Common myeloid progenitor, CD34-positive (primary cell): Measurements from ENCODE around the gene PDE7B.

Source experiments
- CTCF ChIA-PET: fragments of 350-600 bp; sonication (Branson Sonifier 250); formaldehyde crosslinking; loops from one replicate; lab custom pipeline; 2021; ENCODE audit warnings: antibody characterized with exemption; lab: Charles Lee
- POLR2A ChIA-PET: fragments of 350-600 bp; sonication (Branson Sonifier 250); formaldehyde crosslinking; loops from one replicate; lab custom pipeline; 2021; ENCODE audit warnings: antibody characterized with exemption; lab: Charles Lee
- DNase-seq, 3 donors: peaks; one replicate each; pipeline versions ENCODE4 v3.0.0 to v3.0.0-alpha.2; 2013
- H3K27ac ChIP-seq, 2 experiments: 1 replicate in 1 of 2; 2 replicates in 1 of 2; pipeline ENCODE4 v1.7.0; 2013; ENCODE audit warnings: inconsistent platforms in 2 of 2, low read length in 2 of 2, mild to moderate bottlenecking in 2 of 2, low read depth in 1 of 2, moderate library complexity in 1 of 2; ENCODE audit not compliant: severe bottlenecking in 2 of 2, insufficient read depth in 1 of 2, poor library complexity in 1 of 2
- H3K27me3 ChIP-seq, 5 experiments: replicated peaks in 2 of 5; 1 replicate in 3 of 5; 2 replicates in 2 of 5; pipeline versions ENCODE4 v1.6.1 to v1.7.0; 2013; ENCODE audit warnings: low read length in 4 of 5, mild to moderate bottlenecking in 2 of 5, moderate library complexity in 2 of 5, inconsistent platforms in 1 of 5; ENCODE audit not compliant: insufficient read depth in 5 of 5, control insufficient read depth in 4 of 5
- H3K36me3 ChIP-seq, 4 experiments: 1 replicate in 2 of 4; 2 replicates in 2 of 4; pipeline versions ENCODE4 v1.6.1 to v1.7.0; 2013; ENCODE audit warnings: low read length in 3 of 4, control low read depth in 1 of 4, mild to moderate bottlenecking in 1 of 4; ENCODE audit not compliant: control insufficient read depth in 4 of 4, insufficient read depth in 4 of 4
- H3K4me1 ChIP-seq, 4 experiments: 1 replicate in 3 of 4; 2 replicates in 1 of 4; pipeline versions ENCODE4 v1.6.1 to v1.7.1; 2013; ENCODE audit warnings: low read length in 3 of 4, mild to moderate bottlenecking in 3 of 4, control low read depth in 1 of 4, inconsistent platforms in 1 of 4, moderate library complexity in 1 of 4; ENCODE audit not compliant: control insufficient read depth in 4 of 4, insufficient read depth in 4 of 4; ENCODE audit errors: control extremely low read depth in 1 of 4
- H3K4me3 ChIP-seq, 7 experiments: 1 replicate in 4 of 7; 2 replicates in 3 of 7; pipeline versions ENCODE4 v1.5.1 to v1.7.0; 2013; ENCODE audit warnings: mild to moderate bottlenecking in 7 of 7, low read length in 6 of 7, moderate library complexity in 6 of 7, inconsistent platforms in 2 of 7, low read depth in 2 of 7, control low read depth in 1 of 7; ENCODE audit not compliant: insufficient read depth in 4 of 7, control insufficient read depth in 1 of 7; ENCODE audit errors: extremely low read depth in 1 of 7
- H3K9me3 ChIP-seq, 5 experiments: 1 replicate in 4 of 5; 2 replicates in 1 of 5; pipeline versions ENCODE4 v1.6.1 to v1.7.1; 2013; ENCODE audit warnings: low read length in 4 of 5, mild to moderate bottlenecking in 2 of 5, inconsistent platforms in 1 of 5, low read depth in 1 of 5, moderate library complexity in 1 of 5; ENCODE audit not compliant: control insufficient read depth in 4 of 5, insufficient read depth in 2 of 5; ENCODE audit errors: control extremely low read depth in 1 of 5
- WGBS: methylation state at CpG from one replicate; pipeline ENCODE4 v1.1.5; 2013; ENCODE audit not compliant: insufficient coverage; 5-methylcytosine and 5-hydroxymethylcytosine counted together

Gene PDE7B

DNA sequence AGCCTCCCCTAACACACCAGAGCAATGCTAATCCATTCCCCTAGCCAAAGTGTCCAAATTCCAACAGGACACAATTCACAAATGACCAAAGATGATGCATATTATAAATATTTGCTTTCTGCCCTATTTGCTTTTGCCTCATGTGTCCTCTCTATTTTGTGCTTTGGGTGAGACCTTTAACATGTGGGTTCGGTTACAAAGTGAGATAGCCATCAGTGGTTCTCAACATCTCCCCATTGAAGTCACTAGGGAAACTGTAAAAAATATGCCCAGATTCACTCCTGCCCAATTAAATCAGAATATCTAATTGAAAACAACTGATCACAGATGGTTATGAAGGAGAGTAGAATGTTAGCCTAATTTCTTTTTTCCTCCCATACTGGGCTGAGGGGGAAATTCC is 239.4 kb downstream of the PDE7B start:
- H3K4me3 ChIP-seq: no peak overlapping the region

DNA sequence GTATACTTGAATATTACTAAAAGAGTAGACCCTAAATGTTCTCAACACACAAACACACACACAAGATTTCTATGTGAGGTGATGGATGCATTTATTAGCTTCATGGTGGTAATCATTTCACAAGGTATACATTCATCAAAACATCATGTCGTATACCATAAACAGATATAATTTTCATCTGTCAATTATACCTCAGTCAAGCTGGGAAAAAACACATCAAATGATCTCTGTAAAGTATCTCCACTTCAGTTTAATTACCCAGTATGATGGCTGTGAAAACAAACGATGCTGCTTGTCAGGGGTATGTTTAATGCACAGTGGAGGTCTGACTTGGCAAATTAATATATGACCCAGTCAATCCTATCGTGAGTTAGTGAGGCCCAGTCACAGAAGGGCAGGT is 241.4 kb downstream of the PDE7B start:
- ChIA-PET POLR2A (no interaction called here), CTCF (no interaction called here)
- no peaks in the 10 kb centered on the region for H3K36me3 ChIP-seq
- H3K27ac ChIP-seq: no peak overlapping the region
- no peak for DNase-seq
- H3K27me3 ChIP-seq: no peaks in the 10 kb centered on the region
- H3K9me3 ChIP-seq: peaks cover 0 to 12% (median 4%) of the 10 kb centered on the region in 5 experiments
- no CpG with 5 or more reads among the region's 3 CpGs for WGBS
- H3K4me1 ChIP-seq: no peaks in the 10 kb centered on the region
- H3K4me3 ChIP-seq: no peak overlapping the region

More for the DNA sequence above, 239.4 kb downstream of the PDE7B start:
- ChIA-PET CTCF (no interaction called here), POLR2A (no interaction called here)
- WGBS: no CpG with 5 or more reads among the region's 1 CpG
- Histone ChIP-seq H3K36me3 (no peaks in the 10 kb centered on the region), H3K27me3 (no peaks in the 10 kb centered on the region), H3K27ac (no peak overlapping the region), H3K4me1 (no peaks in the 10 kb centered on the region), H3K9me3 (peaks cover 0 to 12% (median 4%) of the 10 kb centered on the region in 5 experiments)
- no peak for DNase-seq

DNA sequence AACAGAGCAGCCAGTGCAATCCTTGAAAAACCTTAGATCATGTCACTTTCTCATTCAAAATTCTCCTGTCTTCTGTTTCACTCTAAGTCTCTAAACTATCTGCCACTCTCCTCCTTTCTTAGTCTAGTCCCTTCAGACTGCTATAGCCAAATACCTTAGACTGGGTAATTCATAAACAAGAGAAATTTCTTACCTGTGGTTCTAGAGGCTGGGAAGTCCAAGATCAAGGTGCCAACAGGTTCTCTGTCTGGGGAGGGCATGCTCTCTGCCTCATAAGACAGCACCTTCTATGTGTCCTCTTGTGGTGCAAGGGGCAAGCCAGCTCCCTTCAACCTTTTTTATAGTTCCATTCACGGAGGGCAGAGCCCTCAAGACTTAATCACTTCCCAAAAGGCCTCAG is 242.3 kb downstream of the PDE7B start:
- POLR2A ChIA-PET: no interaction called here

DNA sequence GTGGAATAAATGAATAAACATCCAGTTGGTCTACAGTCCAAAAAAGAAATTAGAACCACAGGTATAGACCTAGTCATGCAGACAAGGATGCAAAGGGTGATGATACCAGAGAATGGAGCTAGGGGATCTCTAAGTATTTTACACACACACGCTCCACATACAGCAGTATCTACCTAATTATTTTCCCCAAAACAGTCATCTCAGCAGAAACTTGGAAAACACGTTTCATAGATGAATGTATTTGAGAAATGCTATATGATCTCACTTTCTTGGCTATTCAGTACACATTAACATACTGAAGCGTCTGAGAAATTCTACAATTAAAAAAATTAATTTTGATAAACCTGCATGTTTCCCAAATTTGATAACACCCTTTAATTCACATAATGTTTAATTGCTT is 243.3 kb downstream of the PDE7B start:
- Histone ChIP-seq H3K4me1 (no peaks in the 10 kb centered on the region), H3K27me3 (no peaks in the 10 kb centered on the region), H3K4me3 (no peak overlapping the region), H3K36me3 (no peaks in the 10 kb centered on the region), H3K9me3 (peaks cover 0 to 12% (median 4%) of the 10 kb centered on the region in 5 experiments), H3K27ac (no peak overlapping the region)
- no peak for DNase-seq
- POLR2A ChIA-PET: no interaction called here
- CTCF ChIA-PET: no interaction called here
- no CpG with 5 or more reads among the region's 3 CpGs for WGBS

More for the DNA sequence above, 242.3 kb downstream of the PDE7B start:
- H3K4me3 ChIP-seq: no peak overlapping the region
- WGBS: 100% methylated on average over 1 of the region's 1 CpG
- no peak overlapping the region for H3K27ac ChIP-seq
- no peak for DNase-seq
- no peaks in the 10 kb centered on the region for H3K27me3 ChIP-seq
- no peaks in the 10 kb centered on the region for H3K4me1 ChIP-seq
- CTCF ChIA-PET: no interaction called here
- H3K9me3 ChIP-seq: peaks cover 0 to 12% (median 4%) of the 10 kb centered on the region in 5 experiments
- no peaks in the 10 kb centered on the region for H3K36me3 ChIP-seq

DNA sequence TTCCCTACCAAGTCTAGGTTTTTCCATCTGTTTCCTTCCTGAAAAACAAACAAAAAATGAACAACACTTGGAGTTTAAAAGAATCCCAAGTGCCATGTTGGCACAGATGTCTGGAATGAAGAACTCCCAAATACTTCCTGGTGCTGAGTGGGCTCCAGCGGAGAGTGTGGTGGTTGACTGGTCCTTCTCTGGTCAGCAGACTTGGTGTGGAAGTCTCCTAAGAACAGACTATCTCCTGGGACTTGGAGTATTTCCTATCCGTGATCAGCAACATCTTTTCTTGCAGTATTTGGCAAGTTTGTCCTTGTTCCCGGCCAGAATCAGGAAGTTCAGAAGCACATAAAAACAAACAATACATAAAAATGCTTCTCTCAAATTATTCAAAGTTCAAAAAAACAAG is 244.5 kb downstream of the PDE7B start:
- Histone ChIP-seq H3K9me3 (peaks cover 0 to 12% (median 4%) of the 10 kb centered on the region in 5 experiments), H3K4me3 (no peak overlapping the region), H3K4me1 (no peaks in the 10 kb centered on the region), H3K36me3 (no peaks in the 10 kb centered on the region), H3K27ac (no peak overlapping the region), H3K27me3 (no peaks in the 10 kb centered on the region)
- no peak for DNase-seq
- 94% methylated on average over 2 of the region's 3 CpGs for WGBS
- CTCF ChIA-PET: no interaction called here
- POLR2A ChIA-PET: no interaction called here

DNA sequence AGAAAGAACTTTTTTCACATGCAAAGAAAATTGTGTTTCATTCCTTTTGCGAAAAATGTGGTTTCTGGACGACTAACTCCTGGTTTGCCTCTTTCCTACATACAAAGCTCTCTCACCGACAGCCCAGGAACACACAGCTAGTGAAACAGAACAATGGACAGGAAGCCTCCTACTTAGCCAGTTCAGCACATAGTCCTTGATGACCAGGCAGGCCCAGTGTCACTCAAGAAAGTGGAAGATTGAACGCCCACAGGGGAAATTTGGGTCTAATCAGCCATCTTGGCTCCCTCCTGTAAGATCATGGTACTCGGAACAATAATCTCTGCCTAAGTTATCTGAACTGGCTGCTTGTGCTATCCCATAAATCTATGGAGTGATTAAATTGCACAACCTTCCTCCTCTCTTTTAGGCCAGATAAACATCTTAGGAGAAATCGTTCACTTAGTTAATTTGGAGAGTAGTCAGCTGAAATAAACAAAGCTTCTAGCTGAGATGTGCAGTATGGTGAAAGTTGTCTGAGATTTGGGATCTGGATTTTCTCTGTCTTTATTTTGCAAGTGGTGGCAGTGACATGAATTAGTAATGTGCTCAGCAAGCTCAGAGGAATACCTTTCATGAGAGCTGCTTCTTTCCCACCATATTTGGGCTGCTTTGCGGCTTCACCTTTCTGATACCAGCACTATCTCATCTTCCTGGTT is 251.6 kb downstream of the PDE7B start:
- CTCF ChIA-PET: no interaction called here
- POLR2A ChIA-PET: no interaction called here
- no peak overlapping the region for H3K4me3 ChIP-seq
- H3K9me3 ChIP-seq: no peaks in the 10 kb centered on the region
- no peak overlapping the region for H3K27ac ChIP-seq
- H3K27me3 ChIP-seq: no peaks in the 10 kb centered on the region
- WGBS: 100% methylated on average over 4 of the region's 7 CpGs
- DNase-seq: no peak
- H3K36me3 ChIP-seq: no peaks in the 10 kb centered on the region
- H3K4me1 ChIP-seq: no peaks in the 10 kb centered on the region

DNA sequence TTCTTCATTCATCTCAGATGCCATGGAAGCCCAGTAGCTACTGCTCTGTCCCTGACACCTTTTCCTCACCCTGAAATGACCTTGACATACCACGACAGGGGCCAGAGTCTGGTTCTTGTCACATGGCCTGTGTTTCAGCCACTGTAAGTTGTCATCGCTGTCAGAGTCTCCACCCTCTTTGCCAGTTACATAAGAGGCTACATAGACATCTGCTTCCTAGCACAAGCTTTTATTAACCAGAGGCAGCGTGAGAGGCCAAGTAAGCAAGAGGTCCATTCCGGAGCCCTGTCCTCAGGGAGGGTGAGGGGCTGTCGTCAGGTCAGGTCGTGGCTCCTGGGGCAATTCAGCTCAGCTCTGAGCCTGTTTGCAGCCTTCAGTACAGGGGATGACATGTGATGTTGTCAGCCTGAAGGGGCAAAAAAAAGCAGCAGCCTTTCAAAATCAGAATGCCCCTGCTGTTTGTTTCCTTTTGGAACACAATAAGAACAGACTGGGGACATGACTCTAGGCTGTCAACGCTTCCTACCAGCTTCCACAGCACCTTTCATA is 252.3 kb downstream of the PDE7B start:
- Histone ChIP-seq H3K9me3 (no peaks in the 10 kb centered on the region), H3K36me3 (no peaks in the 10 kb centered on the region), H3K27me3 (no peaks in the 10 kb centered on the region), H3K4me3 (no peak overlapping the region), H3K27ac (no peak overlapping the region), H3K4me1 (no peaks in the 10 kb centered on the region)
- POLR2A ChIA-PET: no interaction called here
- no peak for DNase-seq
- WGBS: 99% methylated on average over 7 of the region's 7 CpGs
- CTCF ChIA-PET: no interaction called here
